Measurements from ENCODE around the gene AREL1. TPM values are rescaled to one million over a fixed set of nuclear protein-coding genes. Genes with fewer than 3 reads are reported as not detected.

The AREL1 gene
- total RNA-seq, 1 donor from 2014 or later, result 36.8 TPM

- no peak for DNase-seq
- no peak overlapping the region for H3K27ac ChIP-seq
- no peak for TF ChIP-seq CTCF (IDR thresholded peaks at IDR 0.05)
- H3K27me3 ChIP-seq, result no peaks in the 10 kb centered on the region
- no peaks in the 10 kb centered on the region for H3K4me1 ChIP-seq
- intact Hi-C loops (cut with DNase I), result no loop called here
- peaks cover 65% of the 10 kb centered on the region for H3K36me3 ChIP-seq
- H3K9me3 ChIP-seq, result no peaks in the 10 kb centered on the region
- H3K4me3 ChIP-seq, result no peak overlapping the region
- no peak for ATAC-seq
These were observed 10.3 kb upstream of the AREL1 start for GRCh38 chr14:74723134-74723533.

GRCh38 chr14:74720526-74720925 is 7.6 kb upstream of the AREL1 start:
- TF ChIP-seq CTCF (IDR thresholded peaks at IDR 0.05), result no peak
- Histone ChIP-seq H3K9me3 (no peaks in the 10 kb centered on the region), H3K4me3 (no peak overlapping the region), H3K27ac (no peak overlapping the region), H3K36me3 (peaks cover 91% of the 10 kb centered on the region), H3K4me1 (no peaks in the 10 kb centered on the region), H3K27me3 (no peaks in the 10 kb centered on the region)
- DNase-seq (no peak), ATAC-seq (no peak)
- intact Hi-C loops (cut with DNase I), result no loop called here

GRCh38 chr14:74713395-74713735 is 485 bp upstream of the AREL1 start:
- no peak for DNase-seq
- peak overlapping the region; percentile 77 for H3K27ac ChIP-seq
- no peaks in the 10 kb centered on the region for H3K9me3 ChIP-seq
- H3K36me3 ChIP-seq, result peaks cover 33% of the 10 kb centered on the region
- peaks cover 30% of the 10 kb centered on the region for H3K4me1 ChIP-seq
- peak overlapping the region; percentile 72 for H3K4me3 ChIP-seq
- no peak for ATAC-seq
- no peaks in the 10 kb centered on the region for H3K27me3 ChIP-seq
- intact Hi-C loops (cut with DNase I), result no loop called here
- no peak for TF ChIP-seq CTCF (IDR thresholded peaks at IDR 0.05)

- H3K4me3 ChIP-seq, result peak overlapping the region; percentile 72
These were observed 1.2 kb downstream of the AREL1 start for GRCh38 chr14:74711651-74712050.

GRCh38 chr14:74710480-74710879 is 2.4 kb downstream of the AREL1 start:
- intact Hi-C loops (cut with DNase I), result no loop called here
- no peak for ATAC-seq
- Histone ChIP-seq H3K9me3 (no peaks in the 10 kb centered on the region), H3K27me3 (no peaks in the 10 kb centered on the region), H3K27ac (no peak overlapping the region), H3K4me1 (peaks cover 30% of the 10 kb centered on the region), H3K36me3 (peaks cover 4% of the 10 kb centered on the region), H3K4me3 (no peak overlapping the region)
- no peak for TF ChIP-seq CTCF (IDR thresholded peaks at IDR 0.05)
- DNase-seq, result no peak

More at GRCh38 chr14:74711651-74712050, 1.2 kb downstream of the AREL1 start:
- peaks cover 16% of the 10 kb centered on the region for H3K36me3 ChIP-seq
- H3K4me1 ChIP-seq, result peaks cover 30% of the 10 kb centered on the region
- intact Hi-C loops (cut with DNase I), result no loop called here
- ATAC-seq (no peak), DNase-seq (no peak)
- no peaks in the 10 kb centered on the region for H3K27me3 ChIP-seq
- TF ChIP-seq CTCF (IDR thresholded peaks at IDR 0.05), result no peak
- H3K9me3 ChIP-seq, result no peaks in the 10 kb centered on the region
- no peak overlapping the region for H3K27ac ChIP-seq

Measured in upper lobe of right lung (tissue), 1 donor.